NCI-H748 (cell line): Measurements from ENCODE around the gene ALKBH3.

Source experiments
- DNase-seq: peaks from one replicate; lab custom pipeline; 2025; ENCODE audit not compliant: unreplicated experiment; lab: John Stamatoyannopoulos, UW

ALKBH3 gene

DNA sequence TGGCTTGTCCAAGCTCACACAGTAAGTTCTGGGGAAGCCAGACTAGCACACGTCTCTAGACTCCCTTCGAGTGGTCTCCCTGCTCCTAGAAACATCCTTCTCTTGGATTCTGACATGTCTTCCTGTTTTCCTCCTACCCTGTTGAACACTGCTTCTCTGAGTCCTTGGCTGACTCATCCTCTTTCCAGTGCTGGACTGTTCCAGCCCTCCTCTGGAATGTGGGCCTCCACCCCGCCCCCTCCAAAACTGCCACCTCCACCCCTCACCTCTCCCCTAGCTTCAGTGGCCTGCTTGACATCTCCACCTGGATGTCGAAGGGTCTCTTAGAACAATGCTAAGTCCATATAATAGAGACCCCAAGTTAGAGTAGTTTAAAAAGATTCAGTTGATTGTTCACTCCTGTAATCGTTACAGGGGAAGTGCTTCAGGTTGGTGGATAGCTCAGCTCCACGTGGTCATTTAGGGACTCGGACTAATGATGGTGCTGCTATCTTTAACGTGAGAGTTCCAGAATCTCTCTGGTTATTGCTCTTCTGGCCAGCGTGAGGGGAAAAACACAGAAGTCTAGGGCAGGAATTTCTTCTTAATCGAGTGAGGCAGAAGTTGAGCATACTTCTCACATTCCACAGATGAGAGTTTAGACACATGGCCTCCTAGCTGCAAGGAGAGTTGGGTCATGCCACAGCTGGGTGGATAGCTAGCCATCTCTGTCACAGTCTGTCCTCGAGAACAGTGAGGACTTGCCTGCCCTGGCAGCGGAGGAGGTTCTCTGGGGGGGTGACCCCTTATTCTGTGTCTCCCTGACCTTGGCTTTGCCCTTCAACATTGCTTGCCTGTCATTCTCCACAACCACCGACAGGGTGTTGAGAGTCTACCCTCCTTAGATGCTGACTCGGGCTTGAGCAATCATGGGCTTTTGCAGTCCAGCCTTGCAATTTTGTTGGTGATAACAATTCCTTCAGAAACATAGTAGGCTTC is 57.1 kb downstream of the ALKBH3 start:
- DNase-seq = no peak

DNA sequence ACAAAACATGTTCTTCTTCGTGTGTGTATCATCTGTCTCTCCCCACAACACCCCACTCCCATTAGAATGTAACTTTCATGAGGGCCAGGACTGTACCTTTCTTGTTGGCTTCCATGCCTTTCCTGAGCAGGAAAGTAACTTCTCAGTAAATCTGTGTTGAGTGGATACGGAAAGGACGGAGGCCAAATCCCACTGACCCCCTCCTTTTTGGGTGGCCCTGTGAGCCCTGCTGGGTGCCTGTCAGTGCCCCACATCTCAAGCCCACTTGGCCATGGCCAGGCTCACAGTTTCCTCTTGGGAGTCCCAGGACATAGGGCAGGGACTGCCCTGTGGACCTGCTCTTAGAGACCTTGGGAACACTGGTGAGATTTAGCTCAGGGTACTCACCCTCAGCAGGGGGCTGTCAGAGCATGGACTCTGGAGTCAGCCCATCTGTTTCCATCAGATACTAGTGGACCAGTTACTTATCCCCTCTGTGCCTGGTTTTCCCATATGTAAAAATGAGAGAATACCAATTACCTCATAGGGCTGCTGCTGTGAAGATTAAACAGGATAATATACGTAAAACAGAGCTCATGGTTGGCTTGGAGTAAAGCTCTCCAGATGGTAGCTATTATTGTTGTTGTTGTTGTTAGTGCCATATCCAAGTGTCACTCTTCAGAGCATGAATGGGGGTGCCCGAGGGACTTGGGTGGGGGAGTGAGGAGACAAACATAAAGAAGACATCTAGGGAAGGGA is 60.8 kb downstream of the ALKBH3 start:
- peak; percentile 33 for DNase-seq

DNA sequence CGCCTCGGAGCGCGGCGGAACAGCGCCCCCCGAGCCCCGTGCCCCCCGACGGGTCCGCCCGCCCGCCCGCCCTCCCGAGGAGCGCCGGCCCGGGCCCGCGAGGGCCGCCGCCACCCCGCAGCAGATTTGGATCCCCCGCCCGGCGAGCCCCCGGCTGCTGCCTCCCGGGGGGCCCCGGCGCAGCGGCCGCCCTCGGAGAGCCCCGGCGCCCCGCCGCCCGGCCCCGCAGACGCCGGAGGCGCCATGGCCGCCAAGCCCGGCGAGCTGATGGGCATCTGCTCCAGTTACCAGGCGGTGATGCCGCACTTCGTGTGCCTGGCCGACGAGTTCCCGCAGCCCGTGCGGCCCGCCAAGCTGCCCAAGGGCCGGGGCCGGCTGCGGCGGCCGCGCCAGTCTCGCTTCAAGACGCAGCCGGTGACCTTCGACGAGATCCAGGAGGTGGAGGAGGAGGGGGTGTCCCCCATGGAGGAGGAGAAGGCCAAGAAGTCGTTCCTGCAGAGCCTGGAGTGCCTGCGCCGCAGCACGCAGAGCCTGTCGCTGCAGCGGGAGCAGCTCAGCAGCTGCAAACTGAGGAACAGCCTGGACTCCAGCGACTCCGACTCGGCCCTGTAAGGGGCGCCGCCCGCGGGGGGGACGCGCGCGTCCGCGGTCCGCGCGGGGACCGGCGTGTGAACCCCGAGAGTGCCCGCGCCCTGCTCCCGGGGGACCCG is 62.2 kb downstream of the ALKBH3 start:
- peak; percentile 60 for DNase-seq

DNA sequence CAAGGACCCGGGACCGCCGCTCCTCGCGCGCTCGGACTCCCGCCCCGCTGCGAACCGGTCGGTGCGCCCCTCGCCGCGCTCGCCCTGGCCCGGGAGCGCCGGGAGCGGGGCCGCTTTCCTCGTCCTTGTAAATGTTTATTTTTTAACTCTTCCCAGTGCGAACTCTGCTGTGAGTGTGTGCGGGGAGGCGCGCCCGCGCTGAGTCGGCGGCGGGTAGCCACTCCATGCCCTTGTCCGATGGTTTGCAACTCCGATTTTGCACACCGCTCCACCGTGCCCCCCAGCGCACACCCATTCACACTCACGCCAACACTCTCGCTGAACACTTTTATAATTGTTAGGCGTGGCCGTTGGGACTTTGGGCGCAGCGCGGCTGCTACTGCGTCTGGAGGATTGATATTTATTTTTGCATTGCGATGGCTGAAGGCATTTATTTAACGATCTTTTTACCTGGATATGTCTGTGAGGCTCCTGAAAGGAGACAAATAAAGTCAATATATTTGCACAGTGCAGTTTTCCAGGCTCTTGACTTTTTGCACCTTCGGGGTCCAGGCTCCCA is 62.8 kb downstream of the ALKBH3 start:
- DNase-seq = peak; percentile 52

DNA sequence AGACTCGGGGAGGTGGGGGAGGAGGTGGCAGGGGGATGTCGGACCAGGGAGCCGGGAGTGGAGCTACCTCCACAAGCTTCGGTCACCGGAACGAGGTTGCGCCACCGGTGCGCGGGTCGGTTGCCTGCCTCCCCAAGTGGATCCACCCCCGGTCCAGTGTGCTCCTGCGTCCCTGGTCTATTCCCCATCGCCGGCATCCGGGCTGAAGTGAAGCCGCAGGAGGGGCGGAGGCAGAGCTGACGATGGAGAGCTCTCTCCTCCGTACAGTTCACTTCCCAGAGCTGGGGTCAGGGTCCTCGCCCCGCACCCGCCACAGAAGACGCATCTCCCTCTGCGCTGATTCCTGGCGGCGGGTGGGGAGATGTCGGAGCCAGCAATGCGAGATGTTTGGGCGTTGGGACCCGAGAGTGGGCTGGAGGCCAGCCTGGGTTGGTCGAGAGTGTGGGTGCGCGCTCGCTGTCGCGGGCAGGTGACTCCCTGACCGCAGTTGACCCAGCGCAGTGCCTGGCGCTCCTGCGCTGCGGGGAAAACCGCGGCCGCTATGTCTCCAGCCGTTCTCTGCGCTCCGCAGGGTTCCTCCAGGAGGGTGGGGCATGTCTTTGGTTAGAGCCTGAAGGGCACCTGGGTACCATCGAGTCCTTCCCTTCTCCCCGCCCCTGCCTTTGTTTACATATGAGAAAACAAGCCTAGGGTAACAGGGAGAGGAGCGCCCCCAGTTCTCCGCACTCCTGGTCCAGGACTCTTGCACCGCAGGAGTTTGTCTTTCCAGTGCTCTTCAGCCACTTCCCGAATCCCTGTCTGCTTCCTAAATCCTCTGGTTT is 63.5 kb downstream of the ALKBH3 start:
- peak; percentile 36 for DNase-seq

DNA sequence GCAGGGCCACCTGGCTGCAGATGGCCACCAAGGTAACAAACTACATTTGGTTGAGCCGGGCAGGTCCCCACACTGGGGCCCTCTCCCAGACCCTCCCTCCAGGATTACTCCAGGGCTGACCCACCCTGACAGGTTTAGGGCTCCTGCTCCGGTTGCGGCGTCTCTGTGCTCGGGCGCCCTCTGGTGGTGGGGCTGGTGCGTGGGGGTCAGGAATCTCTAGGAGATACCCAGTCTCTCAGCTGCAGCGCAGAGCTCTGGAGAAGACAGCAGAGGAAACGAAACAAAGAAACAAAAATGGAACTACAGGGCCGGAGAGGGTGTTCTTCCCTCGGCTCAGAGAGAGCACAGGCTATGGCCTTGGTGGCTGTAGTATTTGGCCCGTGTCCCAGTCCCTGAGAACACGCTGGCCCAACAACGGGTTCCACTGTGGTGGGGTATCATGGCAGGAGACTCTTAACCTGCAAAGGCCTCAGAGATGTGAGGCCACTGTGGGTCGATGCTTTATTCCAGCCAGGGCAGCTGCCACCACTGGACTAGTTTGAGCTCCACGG is 64.2 kb downstream of the ALKBH3 start:
- peak; percentile 56 for DNase-seq

DNA sequence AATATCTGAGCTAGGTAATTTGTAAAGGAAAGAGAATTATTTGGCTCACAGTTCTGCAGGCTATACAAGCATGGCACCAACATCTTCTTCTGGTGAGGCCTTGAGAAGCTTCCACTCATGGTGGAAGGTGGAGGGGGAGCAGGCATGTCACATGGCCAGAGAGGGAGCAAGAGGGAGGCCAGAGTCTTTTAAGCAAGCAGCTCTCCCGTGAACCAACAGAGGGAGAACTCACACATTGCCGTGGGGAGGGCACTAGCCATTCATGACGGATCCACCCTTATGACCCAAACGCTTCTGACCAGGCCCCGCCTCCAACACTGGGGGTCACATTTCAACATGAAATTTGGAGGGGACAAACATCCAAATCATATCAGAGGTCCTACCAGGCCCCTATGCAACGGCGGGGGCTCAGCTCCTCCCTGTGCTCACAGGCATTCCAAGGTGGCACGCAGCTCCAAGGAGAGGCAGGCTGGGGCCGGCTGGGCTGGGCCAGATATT is 66.4 kb downstream of the ALKBH3 start:
- DNase-seq = no peak

DNA sequence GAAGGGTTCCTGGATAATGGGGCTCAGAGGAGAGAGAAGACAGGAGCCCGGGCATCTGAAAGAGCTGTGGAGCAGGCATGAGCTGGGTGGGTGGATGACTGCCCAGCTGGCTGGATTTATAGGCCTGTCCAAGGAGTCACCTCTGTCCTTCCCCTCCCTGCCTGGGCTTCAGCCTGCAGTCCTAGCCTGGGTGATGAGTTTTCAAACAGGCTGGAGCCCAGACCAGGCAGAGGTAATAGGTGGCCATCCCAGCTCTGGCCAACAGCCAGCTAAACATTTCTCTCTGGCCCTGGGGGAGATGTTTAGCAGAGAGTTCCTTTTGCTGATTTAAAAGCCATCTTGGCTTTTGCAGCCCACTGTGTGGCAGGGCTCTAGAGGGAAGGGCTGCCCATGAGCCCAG is 67.2 kb downstream of the ALKBH3 start:
- DNase-seq = no peak

DNA sequence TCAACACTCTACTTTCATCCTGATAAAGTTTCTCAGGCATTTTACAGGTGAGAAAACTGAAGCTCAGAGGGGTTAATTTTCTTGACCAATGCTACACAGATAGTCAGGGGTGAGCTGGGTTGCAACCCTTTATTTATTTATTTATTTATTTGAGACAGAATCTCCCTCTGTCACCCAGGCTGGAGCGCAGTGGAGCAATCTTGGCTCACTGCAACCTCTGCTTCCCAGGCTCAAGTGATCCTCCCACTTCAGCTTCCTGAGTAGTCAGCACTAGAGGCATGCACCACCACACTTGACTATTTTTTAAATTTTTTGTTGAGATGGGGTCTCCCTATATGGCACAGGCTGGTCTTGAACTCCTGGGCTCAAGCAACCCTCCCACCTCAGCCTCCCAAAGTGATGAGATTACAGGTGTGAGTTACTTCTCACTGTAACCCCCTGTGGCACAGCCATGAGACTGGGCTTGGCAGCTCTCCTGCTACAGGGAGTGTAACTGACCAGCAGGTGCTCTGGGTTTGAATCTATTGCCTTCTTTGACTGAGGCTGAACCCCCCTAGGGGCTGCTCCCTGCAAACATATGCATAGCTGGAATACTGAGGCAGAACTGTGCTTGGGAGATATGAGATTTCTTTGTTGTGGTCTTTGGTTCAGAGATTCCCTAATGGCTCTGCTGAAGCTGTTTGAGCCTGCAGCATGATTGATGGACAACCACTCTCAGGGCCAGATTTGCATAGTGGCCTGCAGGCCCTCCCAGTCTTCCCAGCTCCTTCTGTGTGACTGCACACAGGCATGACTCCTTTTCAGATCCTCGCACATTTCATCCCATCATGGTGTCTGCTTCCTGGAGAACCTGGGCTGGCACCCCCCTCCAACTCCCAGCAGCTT is 68.0 kb downstream of the ALKBH3 start:
- DNase-seq = no peak

DNA sequence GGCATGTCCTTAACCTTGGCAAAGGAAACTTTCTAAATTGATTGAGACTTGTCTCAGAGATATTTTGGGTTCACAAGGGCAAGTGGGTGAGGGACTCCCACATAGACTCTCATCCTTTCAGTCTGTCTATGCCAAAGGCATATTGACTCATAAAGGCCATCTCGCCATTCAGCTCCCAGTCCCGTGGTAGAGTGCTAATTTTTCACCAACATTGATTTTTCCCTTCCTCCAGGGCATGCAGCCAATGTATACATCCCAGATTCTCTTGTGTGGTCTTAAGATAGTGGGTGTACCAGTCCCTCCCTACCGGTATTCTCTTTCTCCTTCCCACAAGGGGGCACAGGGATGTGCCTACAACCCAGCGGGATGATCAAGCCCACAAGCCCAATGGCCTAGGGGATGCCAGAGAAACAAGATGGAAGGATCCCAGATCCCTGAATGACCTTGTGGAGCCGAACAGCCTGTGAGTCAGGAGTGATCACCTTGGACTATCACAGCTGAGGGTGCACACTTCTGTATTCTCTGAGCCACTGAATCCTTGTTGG is 69.8 kb downstream of the ALKBH3 start:
- no peak for DNase-seq

DNA sequence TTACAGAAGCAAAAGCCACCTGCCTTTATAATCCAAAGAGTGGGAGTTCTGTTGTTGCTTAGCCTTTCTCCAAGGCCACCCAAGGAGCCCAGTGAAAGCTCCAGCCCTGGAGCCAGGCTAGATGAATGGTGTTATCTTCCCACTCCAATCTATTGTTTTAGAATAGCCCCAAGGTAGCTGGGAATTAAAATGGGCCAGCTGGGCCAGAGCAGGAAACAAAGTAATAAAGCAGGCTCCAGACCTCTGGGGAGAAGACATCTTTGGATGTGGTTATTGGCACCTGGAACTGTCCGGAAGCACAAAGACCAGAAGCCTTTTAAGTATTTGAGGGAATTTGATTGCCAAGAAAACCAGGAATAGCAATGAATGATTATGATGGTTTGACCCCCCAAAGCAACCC is 70.6 kb downstream of the ALKBH3 start:
- DNase-seq = no peak

DNA sequence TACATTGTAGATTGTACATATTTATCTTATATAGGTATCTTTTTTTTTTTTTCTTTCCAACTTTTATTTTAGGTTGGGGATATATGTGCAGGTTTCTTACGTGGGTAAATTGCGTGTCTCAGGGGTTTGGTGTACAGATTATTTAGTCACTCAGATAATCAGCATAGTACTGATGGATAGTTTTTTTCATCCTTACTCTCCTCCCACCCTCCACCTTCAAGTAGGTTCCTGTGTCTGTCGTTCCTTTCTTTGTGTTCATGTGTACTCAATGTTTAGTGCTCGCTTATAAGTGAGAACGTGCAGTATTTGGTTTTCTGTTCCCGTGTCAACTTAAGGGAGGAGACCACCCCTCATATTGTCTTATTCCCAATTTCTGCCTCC is 71.4 kb downstream of the ALKBH3 start:
- no peak for DNase-seq

DNA sequence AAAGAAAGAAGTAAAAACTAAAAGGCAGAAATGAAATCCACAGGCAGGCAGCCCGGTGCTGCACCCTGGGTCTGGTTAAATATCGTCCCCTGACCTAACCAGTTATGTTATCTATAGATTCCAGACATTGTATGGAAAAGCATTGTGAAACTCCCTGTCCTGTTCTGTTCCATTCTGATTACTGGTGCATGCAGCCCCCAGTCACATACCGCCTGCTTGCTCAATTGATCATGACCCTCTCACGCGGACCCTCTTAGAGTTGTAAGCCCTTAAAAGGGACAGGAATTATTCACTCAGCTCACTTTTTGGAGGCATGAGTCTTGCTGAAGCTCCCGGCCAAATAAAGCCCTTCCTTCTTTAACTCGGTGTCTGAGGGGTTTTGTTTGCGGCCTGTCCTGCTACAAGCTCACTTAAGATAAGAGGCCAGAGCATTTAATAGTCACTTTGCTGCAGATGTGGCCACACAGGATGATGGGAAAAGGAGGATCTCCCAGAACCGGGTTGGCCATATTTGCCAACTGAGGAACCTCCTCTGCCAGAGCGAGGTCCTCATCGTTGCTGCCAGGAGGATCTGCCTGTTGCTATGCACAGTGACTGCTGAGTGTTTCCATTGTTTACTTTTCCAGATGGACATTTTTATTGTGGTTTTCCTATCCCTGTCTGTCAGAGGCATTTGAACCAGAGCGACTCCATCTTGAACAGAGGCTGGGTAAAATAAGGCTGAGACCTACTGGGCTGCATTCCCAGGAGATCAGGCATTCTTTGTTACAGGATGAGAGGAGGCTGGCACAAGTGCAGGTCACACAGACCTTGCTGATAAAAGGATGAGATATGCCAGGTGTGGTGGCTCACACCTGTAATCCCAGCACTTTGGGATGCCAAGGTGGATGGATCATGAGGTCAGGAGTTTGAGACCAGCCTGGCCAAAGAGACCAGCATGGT is 72.0 kb downstream of the ALKBH3 start:
- peak; percentile 71 for DNase-seq

DNA sequence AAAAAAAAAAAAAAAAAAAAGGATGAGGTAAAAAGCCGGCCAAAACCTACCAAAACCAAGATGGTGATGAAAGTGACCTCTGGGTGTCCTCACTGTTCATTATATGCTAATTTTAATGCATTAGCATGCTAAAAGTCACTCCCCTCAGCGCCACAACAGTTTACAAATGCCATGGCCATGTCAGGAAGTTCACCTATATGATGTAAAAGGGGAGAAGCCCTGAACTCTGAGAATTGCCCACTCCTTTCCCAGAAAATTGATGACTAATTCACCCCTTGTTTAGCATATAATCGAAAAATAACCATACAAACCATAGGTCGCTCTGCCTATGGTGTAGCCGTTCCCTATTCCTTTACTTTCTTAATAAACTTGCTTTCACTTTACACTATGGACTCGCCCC is 72.9 kb downstream of the ALKBH3 start:
- DNase-seq = no peak

DNA sequence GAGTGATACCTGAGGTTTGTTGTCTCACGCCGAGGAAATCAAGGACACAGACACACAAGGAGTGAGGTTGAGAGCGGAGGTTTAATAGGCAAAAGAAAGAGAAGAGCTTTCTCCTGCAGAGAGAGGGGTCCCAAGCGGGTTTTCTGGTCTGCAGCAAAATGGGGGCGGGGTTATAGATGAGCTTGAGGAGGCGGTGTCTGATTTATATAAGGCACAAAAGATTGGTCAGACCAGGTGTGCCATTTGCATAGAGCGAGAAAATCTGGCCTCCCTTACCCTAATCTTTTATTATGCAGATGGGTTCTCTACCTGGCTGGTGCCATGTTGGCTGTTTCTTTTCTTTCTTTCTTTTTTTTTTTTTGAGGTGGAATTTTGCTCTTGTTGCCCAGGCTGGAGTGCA is 73.6 kb downstream of the ALKBH3 start:
- DNase-seq = no peak

DNA sequence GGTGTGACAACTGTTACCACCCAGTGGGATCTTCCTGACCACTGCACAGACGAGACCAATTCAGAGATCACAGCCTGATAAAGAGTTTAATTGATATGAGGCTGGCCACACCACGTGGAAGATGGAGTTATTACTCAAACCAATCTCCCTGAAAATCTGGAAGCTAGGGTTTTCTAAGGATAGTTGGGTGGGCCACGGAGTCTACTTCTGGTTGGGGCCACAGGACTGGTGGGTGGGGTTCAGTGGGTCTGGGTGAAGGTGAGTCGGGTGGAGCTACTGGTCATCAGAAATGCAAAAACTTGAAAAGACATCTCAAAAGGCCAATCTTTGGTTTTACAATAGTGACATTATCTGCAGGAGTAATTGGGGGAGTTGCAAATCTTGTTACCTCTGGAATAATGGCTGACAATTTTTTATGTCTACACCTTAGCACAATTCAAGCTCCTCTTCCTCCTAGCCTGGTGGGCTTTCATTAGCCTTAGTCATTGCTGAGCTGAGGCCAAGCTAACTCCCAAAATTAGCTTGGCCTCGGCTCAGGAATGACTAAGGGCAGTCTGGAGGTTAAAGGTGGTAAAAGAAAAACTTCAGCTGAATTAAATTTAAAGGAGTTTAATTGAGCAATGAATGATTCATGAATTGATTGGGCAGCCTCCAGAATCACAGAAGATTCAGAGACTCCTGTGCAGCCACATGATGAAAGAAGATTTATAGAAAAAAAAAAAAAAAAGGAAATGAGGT is 74.9 kb downstream of the ALKBH3 start:
- no peak for DNase-seq

DNA sequence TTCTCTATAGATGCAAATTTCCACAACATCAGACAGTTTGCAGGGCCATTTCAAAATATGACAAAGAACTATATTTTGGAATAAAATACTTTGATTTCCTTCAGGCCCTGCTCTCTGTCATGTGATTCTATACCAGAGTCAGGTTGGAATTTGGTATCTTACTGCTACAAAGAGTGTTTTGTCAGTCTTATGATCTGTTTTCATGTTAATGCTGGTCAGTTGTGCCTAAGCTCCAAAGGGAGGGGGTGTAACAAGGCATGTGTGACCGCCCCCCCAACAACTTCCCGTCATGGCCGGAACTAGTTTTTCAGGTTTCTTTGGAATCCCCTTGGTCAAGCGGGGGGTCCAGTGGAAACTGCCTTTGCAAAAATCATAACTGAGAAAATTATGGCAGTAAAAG is 76.9 kb downstream of the ALKBH3 start:
- no peak for DNase-seq
